ENCODE measurements around the gene TRPM4. TPM values are rescaled to one million over a fixed set of nuclear protein-coding genes. Genes with fewer than 3 reads are reported as not detected.

The TRPM4 gene
- total and polyA plus RNA-seq, 2 of the 13 experiments (the other 11 are each of a cell fraction or from before 2014, with no cell fraction given), result 1.9 to 4.3 TPM

- TF ChIP-seq GMEB1 (CRISPR knock-in tag; IDR thresholded peaks at IDR 0.05; ENCODE audit: borderline replicate concordance) (0 out of 2 replicates have a peak, but pooled peaks have one; percentile 19), CTCF (CRISPR knock-in tag; IDR thresholded peaks at IDR 0.05) (peak; percentile 89), ZBTB33 (CRISPR knock-in tag; IDR thresholded peaks at IDR 0.05) (peak; percentile 96), THAP9 (CRISPR knock-in tag; IDR thresholded peaks at IDR 0.05; ENCODE audit: borderline replicate concordance) (0 out of 2 replicates have a peak, but pooled peaks have one; percentile 24), FOXA3 (CRISPR knock-in tag; IDR thresholded peaks at IDR 0.05) (peak; percentile 21; the same call in 1 of the 2 replicates), MEIS2 (CRISPR knock-in tag; IDR thresholded peaks at IDR 0.05) (no peak), DPF2 (CRISPR knock-in tag; IDR thresholded peaks at IDR 0.05; ENCODE audit: borderline replicate concordance, low read depth) (no peak), FOXC1 (CRISPR knock-in tag; IDR thresholded peaks at IDR 0.05; ENCODE audit: borderline replicate concordance) (0 out of 2 replicates have a peak, but pooled peaks have one; percentile 47), SSRP1 (CRISPR knock-in tag; IDR thresholded peaks at IDR 0.05) (no peak), SMC3 (IDR thresholded peaks at IDR 0.05; ENCODE audit: low read length) (peak; percentile 32; the same call in 1 of the 2 replicates), HOXA3 (CRISPR knock-in tag; IDR thresholded peaks at IDR 0.05) (peak; percentile 23; the same call in 1 of the 2 replicates), ZNF281 (CRISPR knock-in tag; IDR thresholded peaks at IDR 0.05; ENCODE audit: borderline replicate concordance) (peak; percentile 50; the same call in 1 of the 2 replicates), ZNF740 (CRISPR knock-in tag; IDR thresholded peaks at IDR 0.05) (no peak), ZNF253 (CRISPR knock-in tag; IDR thresholded peaks at IDR 0.05; ENCODE audit: borderline replicate concordance) (0 out of 2 replicates have a peak, but pooled peaks have one; percentile 30), SALL1 (CRISPR knock-in tag; IDR thresholded peaks at IDR 0.05) (peak; percentile 65), ZNF776 (CRISPR knock-in tag; IDR thresholded peaks at IDR 0.05) (0 out of 2 replicates have a peak, but pooled peaks have one; percentile 29)
Measured at GRCh38 chr19:49145573-49146407, 11.8 kb upstream of the TRPM4 start (continued).

All from HepG2 (cell line).